B cell (primary cell): ENCODE results near the gene SHC2. TPM values are rescaled to one million over a fixed set of nuclear protein-coding genes. Genes with fewer than 3 reads are reported as not detected.

ENCODE experiments used
- ATAC-seq: fragments of 200-7000 bp; cut with Tn5 transposase; one replicate; pipeline ENCODE4 v1.10.0; 2021; ENCODE audit warnings: low read depth, mild to moderate bottlenecking, moderate number of reproducible peaks, moderate library complexity
- CTCF ChIA-PET: fragments of 350-600 bp; sonication (Branson Sonifier 250); formaldehyde crosslinking; loops from one replicate; lab custom pipeline; 2021; ENCODE audit warnings: antibody characterized with exemption, inconsistent platforms; lab: Charles Lee
- POLR2A ChIA-PET: fragments of 350-600 bp; sonication (Branson Sonifier 250); formaldehyde crosslinking; loops from one replicate; lab custom pipeline; 2021; ENCODE audit warnings: antibody characterized with exemption; lab: Charles Lee
- DNase-seq: peaks from one replicate; pipeline ENCODE4 v3.0.0; 2013
- H2AFZ ChIP-seq: 2 replicates; pipeline ENCODE4 v1.6.1; 2012; ENCODE audit warnings: mild to moderate bottlenecking, low read depth, low read length; ENCODE audit not compliant: insufficient read depth, poor library complexity, severe bottlenecking
- H3K27ac ChIP-seq, 2 donors: 1 replicate in 1 of 2; 2 replicates in 1 of 2; pipeline ENCODE4 v1.5.1; 2012 to 2013; ENCODE audit warnings: low read length in 2 of 2, mild to moderate bottlenecking in 2 of 2, moderate library complexity in 1 of 2
- H3K27me3 ChIP-seq, 4 experiments: fragments of 200-600 bp in 1 of 4; sonication (generic) in 1 of 4; replicated peaks in 1 of 4; 1 replicate in 2 of 4; 2 replicates in 2 of 4; pipeline versions ENCODE4 v1.6.1 to v1.7.0; 2013 to 2016; ENCODE audit warnings: low read length in 3 of 4, mild to moderate bottlenecking in 2 of 4, mixed read lengths in 1 of 4, moderate library complexity in 1 of 4; ENCODE audit not compliant: insufficient read depth in 4 of 4, control insufficient read depth in 3 of 4; ENCODE audit errors: control extremely low read depth in 1 of 4
- H3K36me3 ChIP-seq, 2 experiments: replicated peaks in 1 of 2; 1 replicate in 1 of 2; 2 replicates in 1 of 2; pipeline versions ENCODE4 v1.6.1 to v1.7.1; 2013; ENCODE audit warnings: low read length in 1 of 2; ENCODE audit not compliant: insufficient read depth in 2 of 2, control insufficient read depth in 1 of 2; ENCODE audit errors: control extremely low read depth in 1 of 2, extremely low read depth in 1 of 2
- H3K4me1 ChIP-seq, 2 donors: fragments of 200-600 bp in 1 of 2; sonication (generic) in 1 of 2; 1 replicate in 1 of 2; 2 replicates in 1 of 2; pipeline versions ENCODE4 v1.5.1 to v1.6.1; 2013 to 2017; ENCODE audit warnings: low read length in 2 of 2; ENCODE audit not compliant: control insufficient read depth in 2 of 2, insufficient read depth in 2 of 2
- H3K4me2 ChIP-seq: replicated peaks from 2 replicates; pipeline ENCODE3; 2012; ENCODE audit warnings: mild to moderate bottlenecking, low read depth, low read length; ENCODE audit not compliant: poor library complexity, severe bottlenecking
- H3K4me3 ChIP-seq, 5 experiments: fragments of 200-600 bp in 1 of 5; sonication (generic) in 1 of 5; 1 replicate in 3 of 5; 2 replicates in 2 of 5; pipeline versions ENCODE4 v1.5.1 to v1.7.0; 2011 to 2016; ENCODE audit warnings: low read length in 4 of 5, mild to moderate bottlenecking in 4 of 5, low read depth in 2 of 5, control low read depth in 1 of 5, moderate library complexity in 1 of 5; ENCODE audit not compliant: insufficient read depth in 1 of 5; ENCODE audit errors: control extremely low read depth in 1 of 5, extremely low read depth in 1 of 5
- H3K79me2 ChIP-seq: fragments of 200-600 bp; sonication (generic); one replicate; pipeline ENCODE4 v1.6.0; 2016; ENCODE audit warnings: low read length; ENCODE audit not compliant: control insufficient read depth, insufficient read depth
- H3K9ac ChIP-seq: fragments of 200-600 bp; sonication (generic); 2 replicates; pipeline ENCODE4 v1.6.1; 2017; ENCODE audit warnings: mild to moderate bottlenecking, low read length, moderate library complexity
- H3K9me3 ChIP-seq, 3 donors: one replicate each; pipeline versions ENCODE4 v1.6.1 to v1.7.1; 2013; ENCODE audit warnings: low read length in 2 of 3; ENCODE audit not compliant: control insufficient read depth in 2 of 3, insufficient read depth in 1 of 3; ENCODE audit errors: control extremely low read depth in 1 of 3
- H4K20me1 ChIP-seq: 2 replicates; pipeline ENCODE4 v1.6.0; 2012; ENCODE audit warnings: mild to moderate bottlenecking, low read length; ENCODE audit not compliant: insufficient read depth, control insufficient read depth, poor library complexity, severe bottlenecking
- H3K27ac Mint-ChIP-seq: one replicate; pipeline ENCODE4 v1.8.0; 2021; ENCODE audit warnings: mixed read lengths
- H3K27me3 Mint-ChIP-seq: one replicate; pipeline ENCODE4 v1.8.0; 2021; ENCODE audit warnings: mixed read lengths
- H3K4me1 Mint-ChIP-seq: one replicate; pipeline ENCODE4 v1.8.0; 2021; ENCODE audit warnings: mixed read lengths
- H3K4me3 Mint-ChIP-seq: one replicate; pipeline ENCODE4 v1.8.0; 2021; ENCODE audit warnings: mixed read lengths
- H3K9me3 Mint-ChIP-seq: one replicate; pipeline ENCODE4 v1.8.0; 2022; ENCODE audit warnings: mixed read lengths; ENCODE audit not compliant: insufficient read depth
- CTCF ChIP-seq: fragments of 200-600 bp; IDR thresholded peaks from one replicate; pipeline ENCODE4 v1.8.0; 2022; ENCODE audit warnings: antibody characterized with exemption, mild to moderate bottlenecking
- EZH2 ChIP-seq: IDR thresholded peaks from 2 replicates; pipeline ENCODE4 v1.6.1; 2012; ENCODE audit warnings: borderline replicate concordance, low read depth, mild to moderate bottlenecking, moderate library complexity, low read length; ENCODE audit not compliant: insufficient read depth, poor library complexity, severe bottlenecking
- WGBS: methylation state at CpG from one replicate; pipeline ENCODE4 v1.1.5; 2013; ENCODE audit warnings: missing lambda C conversion rate; ENCODE audit not compliant: insufficient coverage; 5-methylcytosine and 5-hydroxymethylcytosine counted together
- intact Hi-C: fragments of 100-400 bp; cut with micrococcal nuclease; formaldehyde crosslinking; loops from one replicate; pipeline ENCODE4 v1.10.0; 2022
- polyA plus RNA-seq: library from polyadenylated mRNA; depleted of rRNA; stranded (reverse); fragments of >200 nt; gene quantifications from 2 replicates; pipeline ENCODE4 v1.2.3, GENCODE V29; 2012
- total RNA-seq, 2 donors: library from RNA; stranded (reverse); fragments of 120-200 nt in 1 of 2; gene quantifications; 1 replicate in 1 of 2; 2 replicates in 1 of 2; pipeline versions ENCODE4 v1.2.3 to v1.2.4, GENCODE V29; 2013 to 2022

The SHC2 gene
- total and polyA plus RNA-seq, 2 donors (not counting 1 experiment from before 2014, with no cell fraction given): 0.19 TPM; not detected in 1

- DNase-seq (no peak), ATAC-seq (no peak)
- Histone ChIP-seq H3K9me3 (peaks cover 0 to 18% (median 0%) of the 10 kb centered on the region in 3 donors), H2AFZ (no peak overlapping the region), H4K20me1 (no peaks in the 10 kb centered on the region), H3K27ac (no peak overlapping the region), H3K9ac (no peak overlapping the region), H3K4me3 (no peak overlapping the region), H3K27me3 (peaks cover 0 to 8% (median 0%) of the 10 kb centered on the region in 4 experiments), H3K4me2 (no peak overlapping the region), H3K36me3 (no peaks in the 10 kb centered on the region), H3K4me1 (no peaks in the 10 kb centered on the region), H3K79me2 (no peaks in the 10 kb centered on the region)
- ChIA-PET POLR2A (no interaction called here), CTCF (no interaction called here)
- intact Hi-C loops: no loop called here
- no peaks in the 10 kb centered on the region for H3K9me3 Mint-ChIP-seq
- peaks cover 3% of the 10 kb centered on the region for H3K27me3 Mint-ChIP-seq
- H3K4me1 Mint-ChIP-seq: no peaks in the 10 kb centered on the region
- no peak for TF ChIP-seq EZH2
- no peak for TF ChIP-seq CTCF
- H3K27ac Mint-ChIP-seq: no peak overlapping the region
- H3K4me3 Mint-ChIP-seq: no peak overlapping the region
- 100% methylated on average over 1 of the region's 1 CpG for WGBS
These were observed 45.5 kb downstream of the SHC2 start for GRCh38 chr19:415292-415691.

GRCh38 chr19:413756-414420, 46.9 kb downstream of the SHC2 start:
- intact Hi-C loops: no loop called here
- no peaks in the 10 kb centered on the region for H3K9me3 Mint-ChIP-seq
- Histone ChIP-seq H3K27ac (no peak overlapping the region), H3K9ac (no peak overlapping the region), H2AFZ (no peak overlapping the region), H3K4me1 (peaks cover 7% of the 10 kb centered on the region in 2 donors), H3K27me3 (peaks cover 0 to 21% (median 6%) of the 10 kb centered on the region in 4 experiments), H3K79me2 (no peaks in the 10 kb centered on the region), H3K36me3 (no peaks in the 10 kb centered on the region), H3K9me3 (peaks cover 0 to 23% (median 0%) of the 10 kb centered on the region in 3 donors), H4K20me1 (no peaks in the 10 kb centered on the region), H3K4me2 (no peak overlapping the region), H3K4me3 (no peak overlapping the region)
- TF ChIP-seq CTCF (no peak), EZH2 (no peak)
- no peak for DNase-seq
- H3K4me3 Mint-ChIP-seq: no peak overlapping the region
- H3K27me3 Mint-ChIP-seq: peaks cover 13% of the 10 kb centered on the region
- peaks cover 6% of the 10 kb centered on the region for H3K4me1 Mint-ChIP-seq
- CTCF ChIA-PET: no interaction called here
- no peak for ATAC-seq
- 80% methylated on average over 13 of the region's 15 CpGs for WGBS
- POLR2A ChIA-PET: no interaction called here
- H3K27ac Mint-ChIP-seq: no peak overlapping the region
